GM18498 (cell line): ENCODE data around the gene EVI2B.
"Not testable (repeated sequence)": the region's sequence is repeated elsewhere in the genome, so short reads cannot be mapped to it uniquely, and the experiment has no call there.

Experiments used
- ATAC-seq: cut with Tn5 transposase; IDR thresholded peaks from one replicate; pipeline ENCODE4 v1.9.1; 2021; ENCODE audit warnings: mild to moderate bottlenecking, moderate library complexity; ENCODE audit not compliant: unreplicated experiment

Gene EVI2B

DNA sequence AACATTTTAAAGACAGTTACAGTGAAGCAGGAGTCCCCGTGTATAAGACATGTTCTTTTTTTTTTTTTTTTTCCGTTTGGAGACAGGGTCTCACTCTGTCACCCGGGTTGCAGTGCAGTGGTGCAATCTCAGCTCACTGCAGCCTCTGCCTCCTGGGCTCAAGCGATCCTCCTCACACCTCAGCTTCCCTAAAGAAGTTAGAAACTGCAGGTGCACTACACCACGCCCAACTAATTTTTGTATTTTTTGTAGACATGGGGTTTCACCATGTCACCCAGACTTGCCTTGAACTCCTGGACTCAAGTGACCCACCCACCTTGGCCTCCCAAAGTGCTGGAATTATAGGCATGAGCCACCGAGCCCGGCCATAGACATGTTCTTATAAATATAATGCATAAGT, 3.0 kb downstream of the EVI2B start:
- no peak for ATAC-seq

DNA sequence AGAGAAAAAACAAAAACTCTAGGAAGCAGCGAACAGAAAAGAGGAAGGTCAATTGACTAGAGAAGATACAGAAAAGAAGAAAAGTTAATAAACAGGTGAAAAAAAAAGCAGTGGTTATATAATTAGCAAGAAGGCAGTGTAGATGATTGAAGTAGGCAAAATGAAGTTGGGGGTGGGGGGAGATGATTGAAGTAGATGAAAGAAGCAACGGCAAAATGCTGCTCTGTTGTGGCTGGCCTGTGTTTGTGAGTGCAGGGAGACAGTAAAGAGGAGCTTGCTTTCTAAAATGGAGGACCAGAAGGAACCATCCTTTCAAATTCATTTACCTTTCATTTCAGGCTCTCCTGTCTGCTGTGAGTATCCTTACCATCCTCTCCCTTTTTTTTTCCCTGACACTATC, 3.6 kb downstream of the EVI2B start:
- ATAC-seq, result no peak

DNA sequence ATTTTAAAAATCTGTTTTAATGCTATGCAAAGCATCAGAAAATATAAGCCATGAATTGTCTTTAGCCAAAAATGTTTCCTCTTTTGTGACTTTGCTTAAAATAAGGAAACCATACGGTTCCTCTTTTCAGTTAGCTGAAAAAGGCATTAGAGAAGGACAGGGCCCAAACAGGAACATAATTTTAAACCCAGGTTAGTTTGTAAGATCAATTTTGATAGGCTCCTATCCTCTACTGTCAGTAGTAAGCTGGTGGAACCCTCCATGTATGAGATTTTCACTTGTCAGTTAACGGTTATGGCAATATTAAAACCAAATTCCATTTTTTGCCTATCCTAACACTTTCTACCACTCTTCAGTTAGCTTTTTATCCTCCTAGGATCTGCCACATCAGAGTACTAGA, 4.3 kb downstream of the EVI2B start:
- ATAC-seq, result peak; percentile 36

- ATAC-seq, result no peak
Observed at GRCh38 chr17:31308372-31309334, 5.2 kb downstream of the EVI2B start.

GRCh38 chr17:31307640-31308039, 6.2 kb downstream of the EVI2B start:
- no peak for ATAC-seq

GRCh38 chr17:31299624-31300023, 14.2 kb downstream of the EVI2B start:
- no peak for ATAC-seq

DNA sequence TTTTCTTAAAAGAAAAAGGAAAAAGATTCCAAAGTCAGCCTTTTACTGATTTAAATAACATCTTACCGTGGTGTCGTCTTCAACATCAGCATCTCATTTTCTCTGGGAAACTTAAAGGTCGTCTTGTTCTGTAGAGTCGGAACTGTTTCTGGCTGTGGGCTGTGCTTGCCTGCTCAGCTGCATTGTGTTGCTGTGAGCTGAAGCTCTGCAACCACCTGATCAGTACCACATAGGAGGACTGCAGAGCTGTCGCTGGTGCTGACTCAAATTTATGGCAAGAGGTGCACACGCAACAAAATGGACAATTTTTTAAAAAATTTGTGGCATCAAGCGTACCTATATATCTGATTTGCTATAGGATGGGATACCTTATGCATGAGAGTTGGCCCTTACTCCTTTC, 16.8 kb downstream of the EVI2B start, which contains the start of gene OMG:
TSS of gene OMG (minus strand) at position 150 of the 400 bp plus-strand sequence. CDS start 908 bp downstream, outside the sequence.
- no peak for ATAC-seq

- no peak for ATAC-seq
Observed at GRCh38 chr17:31296142-31296541, 17.7 kb downstream of the EVI2B start.

GRCh38 chr17:31295489-31295871, 18.4 kb downstream of the EVI2B start:
- no peak for ATAC-seq

- ATAC-seq, result no peak
Observed at GRCh38 chr17:31294820-31295488, 18.9 kb downstream of the EVI2B start.

DNA sequence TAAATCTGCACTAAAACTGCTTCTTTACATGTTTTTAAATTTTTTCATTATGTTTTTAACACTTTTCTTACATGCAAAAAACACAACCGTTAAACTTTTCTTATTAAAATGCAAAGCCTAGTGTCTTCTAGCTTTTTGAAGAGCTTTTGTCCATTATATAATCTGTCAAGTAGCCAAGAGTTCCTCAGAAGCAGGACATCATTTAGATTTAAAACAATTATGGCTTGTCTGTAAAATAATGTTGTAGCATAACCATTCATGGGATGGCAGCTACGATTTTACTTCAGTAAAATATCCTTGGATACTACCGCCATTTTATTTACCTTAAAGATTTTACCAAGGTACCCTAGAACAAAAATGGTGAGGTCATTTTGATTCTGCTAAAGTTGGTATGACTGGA, 19.6 kb downstream of the EVI2B start:
- no peak for ATAC-seq

GRCh38 chr17:31293581-31293980, 20.3 kb downstream of the EVI2B start:
- no peak for ATAC-seq

DNA sequence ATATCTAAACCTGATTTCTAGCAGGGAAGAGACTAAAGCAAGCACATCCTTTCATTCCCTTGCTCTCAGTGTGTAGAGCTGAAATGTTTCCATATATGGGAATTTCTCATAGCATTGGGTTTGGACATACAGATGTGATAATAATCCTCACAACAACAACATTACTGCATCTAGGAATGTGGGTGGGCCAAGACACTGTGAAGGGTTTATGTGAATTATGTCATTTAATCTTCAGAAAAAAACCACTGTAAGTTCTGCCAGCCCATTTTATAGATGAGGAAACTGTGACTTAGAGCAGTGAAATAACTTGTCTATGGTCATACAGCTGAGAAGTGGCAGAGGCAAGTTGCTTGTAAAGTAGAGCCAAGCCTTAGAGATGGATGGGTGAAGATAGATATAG, 22.0 kb downstream of the EVI2B start:
- ATAC-seq, result no peak

DNA sequence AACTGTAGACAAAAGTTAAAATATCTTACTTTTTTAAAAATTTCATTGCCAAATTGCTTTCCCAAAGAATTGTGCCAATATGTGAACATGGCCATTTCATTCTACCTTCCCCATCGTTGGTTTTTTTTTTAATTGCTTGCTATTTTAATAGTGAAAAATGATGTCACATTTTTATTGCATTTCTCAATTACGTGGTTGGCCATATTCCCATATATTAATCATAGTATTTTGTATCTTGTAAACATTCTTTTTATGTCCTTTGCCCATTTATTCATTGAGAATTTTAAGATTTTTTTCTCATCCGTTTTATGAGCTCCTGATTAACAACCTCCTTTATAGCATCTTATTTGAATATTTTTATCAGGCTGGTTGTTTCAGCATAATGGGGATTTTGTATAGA, 24.1 kb downstream of the EVI2B start:
- no peak for ATAC-seq

DNA sequence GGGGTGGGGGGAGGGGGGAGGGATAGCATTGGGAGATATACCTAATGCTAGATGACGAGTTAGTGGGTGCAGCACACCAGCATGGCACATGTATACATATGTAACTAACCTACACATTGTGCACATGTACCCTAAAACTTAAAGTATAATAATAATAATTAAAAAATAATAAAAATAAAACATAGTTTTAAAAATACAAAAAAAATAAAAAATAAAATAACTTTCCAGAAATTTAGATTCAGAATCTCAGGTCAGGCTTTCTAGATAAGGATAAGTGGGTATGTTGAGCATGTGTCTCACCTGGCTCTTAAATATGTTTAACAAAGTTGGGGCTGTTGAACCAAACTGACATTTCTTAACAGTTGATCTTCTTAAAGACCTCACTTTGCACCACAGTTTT, 25.9 kb downstream of the EVI2B start:
- not testable (repeated sequence) for ATAC-seq

- ATAC-seq, result no peak
Observed at GRCh38 chr17:31286587-31286986, 27.3 kb downstream of the EVI2B start.

GRCh38 chr17:31283841-31284240, 30.0 kb downstream of the EVI2B start:
- no peak for ATAC-seq

- ATAC-seq, result no peak
Observed at GRCh38 chr17:31281061-31281460, 32.8 kb downstream of the EVI2B start.

GRCh38 chr17:31279401-31279800, 34.5 kb downstream of the EVI2B start:
- no peak for ATAC-seq

DNA sequence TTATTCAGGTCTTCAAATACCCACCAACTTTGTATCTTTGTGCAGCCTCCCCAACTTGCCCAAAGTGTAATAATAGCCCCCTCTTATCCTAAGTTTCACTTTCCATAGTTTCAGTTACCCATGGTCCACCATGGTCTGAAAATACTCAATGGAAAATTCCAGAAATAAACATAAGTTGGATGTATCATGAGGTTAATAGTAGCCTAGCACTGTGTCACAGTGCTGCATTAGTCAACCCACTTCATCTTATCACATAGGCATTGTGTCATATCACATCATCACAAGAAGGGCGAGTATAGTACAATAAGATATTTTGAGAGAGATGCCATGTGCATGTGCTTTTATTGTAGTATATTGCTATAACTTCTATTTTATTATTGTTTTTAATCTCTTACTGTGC, 38.7 kb downstream of the EVI2B start:
- no peak for ATAC-seq

DNA sequence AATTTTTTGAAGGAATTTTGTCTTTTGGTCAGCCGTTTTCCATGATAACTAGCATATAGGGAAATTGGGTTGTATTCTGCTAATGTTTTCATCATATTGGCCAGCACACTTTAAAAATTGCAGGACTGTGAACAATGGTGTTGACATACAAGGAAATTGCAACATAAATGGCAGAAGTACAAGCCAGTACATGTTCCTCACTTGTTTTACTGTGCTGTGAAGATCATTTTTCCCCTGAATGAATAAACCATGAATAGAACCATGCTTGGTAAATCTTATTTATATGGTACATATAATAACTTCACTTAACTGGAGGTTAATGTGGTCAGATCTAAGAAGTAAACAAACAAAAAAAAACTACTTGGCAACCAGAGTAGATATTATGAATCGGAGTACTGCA, 39.6 kb downstream of the EVI2B start:
- no peak for ATAC-seq

- no peak for ATAC-seq
Observed at GRCh38 chr17:31273516-31273915, 40.3 kb downstream of the EVI2B start.
